Measurements from ENCODE around the gene ZNF341.

Gene ZNF341

GRCh38 chr20:33731693-33732165 is at the start of gene ZNF341:
ZNF341 (plus strand) TSS chr20:33731996; CDS start chr20:33732022, 26 bp downstream.
- peak; percentile 33 for DNase-seq (ENCODE audit: low read depth)
- peak within 1 kb of the TSS; percentile 46 for H3K4me3 ChIP-seq (ENCODE audit: low read depth, low read length)
- peak; percentile 77 for TF ChIP-seq CTCF (IDR thresholded peaks at IDR 0.05; ENCODE audit: control insufficient read depth, extremely low read depth, insufficient read depth)

GRCh38 chr20:33684533-33685327 is 47.1 kb upstream of the ZNF341 start:
- DNase-seq (ENCODE audit: low read depth): no peak
- TF ChIP-seq CTCF (IDR thresholded peaks at IDR 0.05; ENCODE audit: control insufficient read depth, extremely low read depth, insufficient read depth): no peak
- peak overlapping the region; percentile 69 for H3K4me3 ChIP-seq (ENCODE audit: low read depth, low read length)

- TF ChIP-seq CTCF (IDR thresholded peaks at IDR 0.05; ENCODE audit: control insufficient read depth, extremely low read depth, insufficient read depth): no peak
- no peak for DNase-seq (ENCODE audit: low read depth)
- H3K4me3 ChIP-seq (ENCODE audit: low read depth, low read length): peak overlapping the region; percentile 69
Measured at GRCh38 chr20:33685328-33686099, 46.3 kb upstream of the ZNF341 start.

GRCh38 chr20:33686100-33686983 is 45.5 kb upstream of the ZNF341 start, which contains the start of gene E2F1:
E2F1 (minus strand) TSS chr20:33686385; CDS start chr20:33686264, 121 bp downstream.
- TF ChIP-seq CTCF (IDR thresholded peaks at IDR 0.05; ENCODE audit: control insufficient read depth, extremely low read depth, insufficient read depth): peak; percentile 29; the same call in 1 of the 2 replicates
- peak; percentile 68 for DNase-seq (ENCODE audit: low read depth)
- H3K4me3 ChIP-seq (ENCODE audit: low read depth, low read length): peak within 1 kb of the TSS; percentile 69

GRCh38 chr20:33686984-33687366 is 44.8 kb upstream of the ZNF341 start:
- peak overlapping the region; percentile 37 for H3K4me3 ChIP-seq (ENCODE audit: low read depth, low read length)
- DNase-seq (ENCODE audit: low read depth): no peak
- no peak for TF ChIP-seq CTCF (IDR thresholded peaks at IDR 0.05; ENCODE audit: control insufficient read depth, extremely low read depth, insufficient read depth)

- no peak for DNase-seq (ENCODE audit: low read depth)
- TF ChIP-seq CTCF (IDR thresholded peaks at IDR 0.05; ENCODE audit: control insufficient read depth, extremely low read depth, insufficient read depth): no peak
Measured at GRCh38 chr20:33687370-33687915, 44.4 kb upstream of the ZNF341 start.

More at GRCh38 chr20:33687370-33687915, 44.4 kb upstream of the ZNF341 start:
- no peak overlapping the region for H3K4me3 ChIP-seq (ENCODE audit: low read depth, low read length)
